NT2/D1 (cell line): ENCODE results near the gene CSH2.

Experiments
- YY1 ChIP-seq: IDR thresholded peaks from 2 replicates; pipeline ENCODE4 v1.6.1; 2011; ENCODE audit not compliant: insufficient read length, insufficient read depth
- ZNF274 ChIP-seq: IDR thresholded peaks from 2 replicates; pipeline ENCODE4 v1.6.1; 2011; ENCODE audit warnings: mild to moderate bottlenecking, low read depth, low read length

GRCh38 chr17:63841350-63842172, 31.9 kb downstream of the CSH2 start:
- TF ChIP-seq YY1 (no peak), ZNF274 (no peak)
